ENCODE data around the gene CLC.

- TF ChIP-seq CTCF (IDR thresholded peaks at IDR 0.05) (no peak), POLR2A (IDR thresholded peaks at IDR 0.05) (no peak)
These were observed 15.0 kb upstream of the CLC start for GRCh38 chr19:39752795-39753194.
